Measurements from ENCODE around the gene SLC25A52. TPM values are rescaled to one million over a fixed set of nuclear protein-coding genes. Genes with fewer than 3 reads are reported as not detected.
"Not testable (repeated sequence)": the region's sequence is repeated elsewhere in the genome, so short reads cannot be mapped to it uniquely, and the experiment has no call there.

SLC25A52 gene
- total RNA-seq, 1 donor from 2014 or later = not detected

DNA sequence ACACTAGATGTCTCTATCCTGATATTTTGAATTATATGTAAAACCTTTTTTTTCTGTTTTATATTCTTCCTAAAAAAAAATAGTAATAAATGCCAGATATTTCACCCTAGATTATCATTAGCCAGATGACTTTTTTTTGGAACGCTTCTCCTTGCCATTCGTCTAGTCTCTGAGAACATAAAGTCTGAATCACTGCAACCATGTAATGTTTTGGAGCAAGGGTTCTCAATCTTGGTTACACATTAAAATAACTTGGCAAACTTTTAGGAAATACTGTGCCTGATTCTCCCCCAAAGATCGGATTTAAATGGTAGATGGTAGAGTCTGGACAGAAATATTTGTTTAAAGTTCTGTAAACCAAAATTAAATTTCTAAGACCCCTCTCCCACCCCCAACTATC lies 21.0 kb downstream of the SLC25A52 start:
- H3K9me3 Mint-ChIP-seq = peaks cover 4% of the 10 kb centered on the region
- H3K27me3 Mint-ChIP-seq (ENCODE audit: low read depth) = no peaks in the 10 kb centered on the region
- no peaks in the 10 kb centered on the region for H3K4me1 Mint-ChIP-seq
- DNase-seq (ENCODE audit: low read depth, low spot score) = no peak
- H3K27ac Mint-ChIP-seq (ENCODE audit: unreplicated experiment) = no peak overlapping the region
- no peak overlapping the region for H3K4me3 Mint-ChIP-seq
- H3K36me3 Mint-ChIP-seq (ENCODE audit: low read depth) = peaks cover 2% of the 10 kb centered on the region
- TF ChIP-seq, protein P1, sequence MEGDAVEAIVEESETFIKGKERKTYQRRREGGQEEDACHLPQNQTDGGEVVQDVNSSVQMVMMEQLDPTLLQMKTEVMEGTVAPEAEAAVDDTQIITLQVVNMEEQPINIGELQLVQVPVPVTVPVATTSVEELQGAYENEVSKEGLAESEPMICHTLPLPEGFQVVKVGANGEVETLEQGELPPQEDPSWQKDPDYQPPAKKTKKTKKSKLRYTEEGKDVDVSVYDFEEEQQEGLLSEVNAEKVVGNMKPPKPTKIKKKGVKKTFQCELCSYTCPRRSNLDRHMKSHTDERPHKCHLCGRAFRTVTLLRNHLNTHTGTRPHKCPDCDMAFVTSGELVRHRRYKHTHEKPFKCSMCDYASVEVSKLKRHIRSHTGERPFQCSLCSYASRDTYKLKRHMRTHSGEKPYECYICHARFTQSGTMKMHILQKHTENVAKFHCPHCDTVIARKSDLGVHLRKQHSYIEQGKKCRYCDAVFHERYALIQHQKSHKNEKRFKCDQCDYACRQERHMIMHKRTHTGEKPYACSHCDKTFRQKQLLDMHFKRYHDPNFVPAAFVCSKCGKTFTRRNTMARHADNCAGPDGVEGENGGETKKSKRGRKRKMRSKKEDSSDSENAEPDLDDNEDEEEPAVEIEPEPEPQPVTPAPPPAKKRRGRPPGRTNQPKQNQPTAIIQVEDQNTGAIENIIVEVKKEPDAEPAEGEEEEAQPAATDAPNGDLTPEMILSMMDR (conservative IDR thresholded peaks at IDR 0.05) = no peak

DNA sequence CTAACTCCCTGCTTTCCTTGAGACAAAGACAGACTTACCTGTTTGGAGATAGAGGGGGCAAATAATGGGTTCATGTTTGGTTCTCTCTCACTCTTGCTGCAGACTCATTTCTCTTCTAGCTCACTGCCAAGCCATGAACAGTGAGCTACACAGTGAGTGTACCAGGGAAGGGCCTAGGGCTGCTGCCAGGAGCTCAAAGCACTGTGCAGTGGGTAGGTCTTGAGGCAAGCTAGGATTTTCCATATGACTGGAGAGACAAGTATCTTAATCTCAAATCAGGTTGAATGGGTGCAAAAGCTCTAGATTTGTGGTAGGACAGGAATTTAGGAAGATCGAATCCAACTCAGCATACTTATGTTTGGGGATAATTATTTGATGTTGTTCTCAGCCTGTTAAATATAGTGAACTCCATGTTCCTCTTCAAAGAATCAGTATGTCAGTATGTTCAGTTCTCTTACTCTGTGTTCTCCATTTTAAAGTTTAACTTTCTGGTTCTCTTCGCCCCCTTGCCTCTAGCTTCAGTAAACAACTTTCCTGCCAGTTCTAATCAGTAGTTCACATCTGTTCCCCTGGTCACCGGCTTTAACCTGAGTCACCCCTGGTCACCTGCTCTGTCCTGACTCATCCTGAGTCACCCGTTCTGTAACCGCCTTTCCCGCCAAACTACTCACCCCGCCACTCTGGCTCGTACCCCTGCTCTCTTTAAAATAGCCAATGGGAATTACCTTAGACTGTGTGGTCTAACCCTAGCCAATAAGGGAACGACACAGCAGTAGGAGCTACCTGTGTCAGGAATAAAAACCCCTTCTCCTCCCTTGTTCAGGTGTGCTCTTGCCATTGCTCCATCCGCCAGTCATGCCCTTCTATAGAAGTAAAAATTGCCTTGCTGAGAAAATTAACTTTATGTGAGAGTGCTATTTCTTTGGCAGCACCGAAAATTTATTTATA lies 21.9 kb downstream of the SLC25A52 start:
- Mint-ChIP-seq H3K9me3 (peaks cover 9% of the 10 kb centered on the region), H3K36me3 (ENCODE audit: low read depth) (peaks cover 3% of the 10 kb centered on the region), H3K27me3 (ENCODE audit: low read depth) (no peaks in the 10 kb centered on the region), H3K27ac (ENCODE audit: unreplicated experiment) (no peak overlapping the region), H3K4me1 (no peaks in the 10 kb centered on the region), H3K4me3 (no peak overlapping the region)
- TF ChIP-seq, protein P1 (conservative IDR thresholded peaks at IDR 0.05) = no peak
- DNase-seq (ENCODE audit: low read depth, low spot score) = no peak

DNA sequence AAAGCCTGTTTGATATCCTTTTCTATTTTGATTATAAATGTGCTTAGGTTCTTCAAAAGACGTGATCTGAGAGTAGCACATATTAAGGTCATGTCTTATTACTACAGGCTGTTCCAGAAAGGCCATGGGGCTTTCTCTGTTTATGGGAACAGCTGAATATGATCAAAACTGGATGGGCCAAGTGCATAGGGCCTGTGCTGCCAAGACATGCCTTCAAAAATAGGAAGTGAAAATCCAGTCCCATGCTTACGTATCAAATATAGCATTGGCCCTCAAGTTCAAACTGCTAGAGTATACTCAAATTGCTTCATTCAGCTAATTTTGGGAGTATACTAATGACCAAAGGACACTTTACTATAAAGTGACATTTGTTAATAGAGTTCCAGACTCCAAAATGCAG lies 24.1 kb downstream of the SLC25A52 start:
- Mint-ChIP-seq H3K27me3 (ENCODE audit: low read depth) (no peaks in the 10 kb centered on the region), H3K9me3 (peaks cover 11% of the 10 kb centered on the region), H3K4me3 (no peak overlapping the region), H3K36me3 (ENCODE audit: low read depth) (peaks cover 3% of the 10 kb centered on the region), H3K4me1 (no peaks in the 10 kb centered on the region), H3K27ac (ENCODE audit: unreplicated experiment) (no peak overlapping the region)
- no peak for DNase-seq (ENCODE audit: low read depth, low spot score)
- TF ChIP-seq, protein P1 (conservative IDR thresholded peaks at IDR 0.05) = no peak

DNA sequence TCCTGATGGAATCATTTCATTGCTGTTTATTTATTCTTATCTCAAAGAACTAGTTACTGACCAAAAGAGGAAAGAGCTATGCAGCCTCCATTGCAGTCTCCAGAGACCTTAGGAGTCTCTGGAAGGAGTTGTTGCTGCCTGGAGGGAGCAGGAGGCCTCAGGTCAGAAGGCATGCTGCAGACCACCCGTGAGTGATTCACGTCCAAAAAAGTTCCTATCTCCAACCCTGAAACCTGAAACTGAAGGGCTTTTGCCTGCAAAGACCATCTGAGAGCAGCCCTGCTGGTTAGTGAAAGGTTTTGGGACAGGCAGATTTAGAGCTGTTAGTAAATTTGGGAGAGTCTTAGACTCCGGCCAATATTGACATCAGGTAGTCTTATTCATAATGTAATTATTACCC lies 29.1 kb downstream of the SLC25A52 start:
- TF ChIP-seq, protein P1 (conservative IDR thresholded peaks at IDR 0.05) = no peak
- H3K4me3 Mint-ChIP-seq = no peak overlapping the region
- H3K9me3 Mint-ChIP-seq = peaks cover 7% of the 10 kb centered on the region
- no peak overlapping the region for H3K27ac Mint-ChIP-seq (ENCODE audit: unreplicated experiment)
- no peaks in the 10 kb centered on the region for H3K27me3 Mint-ChIP-seq (ENCODE audit: low read depth)
- DNase-seq (ENCODE audit: low read depth, low spot score) = no peak
- no peaks in the 10 kb centered on the region for H3K4me1 Mint-ChIP-seq
- peaks cover 3% of the 10 kb centered on the region for H3K36me3 Mint-ChIP-seq (ENCODE audit: low read depth)

DNA sequence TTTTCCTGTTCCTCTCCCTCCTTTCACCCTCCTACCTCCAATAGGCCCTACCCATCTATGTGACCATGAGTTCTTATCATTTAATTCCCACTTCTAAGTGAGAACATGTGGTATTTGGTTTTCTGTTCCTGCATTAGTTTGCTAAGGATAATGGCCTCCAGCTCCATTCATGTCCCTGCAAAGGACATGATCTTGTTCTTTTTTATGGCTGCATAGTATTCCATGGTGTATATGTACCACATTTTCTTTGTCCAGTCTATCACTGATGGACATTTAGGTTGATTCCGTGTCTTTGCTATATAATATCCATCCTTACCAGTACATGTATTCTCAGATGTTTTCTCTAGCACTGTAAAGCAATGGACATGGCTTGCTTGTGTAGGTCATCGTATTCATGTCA lies 31.5 kb downstream of the SLC25A52 start:
- not testable (repeated sequence) for DNase-seq (ENCODE audit: low read depth, low spot score); H3K4me1 Mint-ChIP-seq; H3K27ac Mint-ChIP-seq (ENCODE audit: unreplicated experiment); H3K4me3 Mint-ChIP-seq; H3K27me3 Mint-ChIP-seq (ENCODE audit: low read depth); H3K36me3 Mint-ChIP-seq (ENCODE audit: low read depth); H3K9me3 Mint-ChIP-seq

DNA sequence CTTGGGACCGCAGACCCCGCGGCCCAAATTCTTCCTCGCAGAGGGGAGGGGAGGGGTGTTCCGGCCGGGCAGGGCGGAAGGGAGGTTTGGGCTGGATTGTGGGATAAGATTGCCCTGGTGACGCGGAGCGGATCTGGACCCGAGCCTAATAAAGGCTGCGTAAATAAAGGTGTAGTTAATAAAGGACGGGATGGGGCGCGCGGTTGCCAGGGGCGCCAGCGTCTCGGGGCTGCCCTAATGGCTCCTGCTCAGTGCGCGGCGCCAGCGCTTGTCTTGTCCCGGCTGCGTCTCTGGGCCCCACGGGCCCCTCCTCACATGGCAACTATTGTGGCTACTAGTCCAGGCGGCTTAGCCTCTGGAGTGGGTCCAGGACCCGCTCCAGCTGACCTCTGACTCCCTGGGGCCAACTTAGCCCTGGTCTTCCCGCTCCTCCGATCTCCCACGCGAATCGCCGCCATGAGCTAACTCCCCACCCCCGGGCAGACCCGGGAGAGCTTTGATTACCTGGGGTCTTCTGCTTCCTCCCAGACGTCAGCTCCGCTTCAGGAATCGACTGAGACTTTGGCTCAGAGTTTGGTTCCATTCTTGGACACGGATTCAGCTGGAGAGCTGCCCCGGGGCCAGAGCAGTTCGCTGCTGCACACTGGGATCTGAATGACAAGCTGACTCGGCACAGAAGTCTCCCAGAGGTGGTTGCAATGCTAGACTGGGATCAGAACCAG lies 36.5 kb downstream of the SLC25A52 start:
- DNase-seq (ENCODE audit: low read depth, low spot score) = no peak
- Mint-ChIP-seq H3K9me3 (peaks cover 5% of the 10 kb centered on the region), H3K4me1 (no peaks in the 10 kb centered on the region), H3K27me3 (ENCODE audit: low read depth) (no peaks in the 10 kb centered on the region), H3K4me3 (no peak overlapping the region), H3K27ac (ENCODE audit: unreplicated experiment) (no peak overlapping the region), H3K36me3 (ENCODE audit: low read depth) (peaks cover 6% of the 10 kb centered on the region)
- TF ChIP-seq, protein P1 (conservative IDR thresholded peaks at IDR 0.05) = no peak
